Measurements from ENCODE around the gene DPYSL5. TPM values are rescaled to one million over a fixed set of nuclear protein-coding genes. Genes with fewer than 3 reads are reported as not detected.

The DPYSL5 gene
- total and polyA plus RNA-seq, 9 of the 15 experiments (the other 6 are each of a cell fraction or from before 2014, with no cell fraction given) = 0.06 TPM; not detected in 8

GRCh38 chr2:26894136-26894535, 46.2 kb downstream of the DPYSL5 start (continued):
- TF ChIP-seq ELF1 (tag; IDR thresholded peaks at IDR 0.05) (no peak), BDP1 (IDR thresholded peaks at IDR 0.05; ENCODE audit: insufficient read depth, insufficient read length) (no peak)

GRCh38 chr2:26897807-26898479, 50.0 kb downstream of the DPYSL5 start:
- no peak for DNase-seq (ENCODE audit: extremely low read depth in 1 of 4, low spot score in 3 of 4)
- ATAC-seq = no peak
- FAIRE-seq = no peak
- Histone ChIP-seq H3K9me1 (ENCODE audit: control insufficient read depth, insufficient read depth, low read length) (no peaks in the 10 kb centered on the region), H2AFZ (ENCODE audit: low read depth, low read length) (no peak overlapping the region), H3K79me2 (ENCODE audit: control insufficient read depth, insufficient read depth, low read length) (no peaks in the 10 kb centered on the region), H3K27ac (ENCODE audit: extremely low read depth, low read depth, low read length) (no peak overlapping the region), H3K4me1 (replicated peaks in 1 of 2; ENCODE audit: control insufficient read depth in 2 of 2, insufficient read depth in 2 of 2, low read length in 2 of 2) (peaks cover 0 to 4% of the 10 kb centered on the region in 2 experiments; a peak in 2 of 5 replicates), H3K9ac (ENCODE audit: insufficient read depth in 1 of 2, low read depth in 2 of 2, low read length in 2 of 2) (no peak overlapping the region), H3K36me3 (ENCODE audit: control insufficient read depth, insufficient read depth, low read length) (no peaks in the 10 kb centered on the region), H3K9me3 (replicated peaks; ENCODE audit: control insufficient read depth, insufficient read depth, low read depth, low read length) (no peaks in the 10 kb centered on the region; the same call in 1 of the 2 replicates), H4K20me1 (replicated peaks; ENCODE audit: control insufficient read depth, insufficient read depth, low read length) (0 out of 2 replicates have a peak, but pooled peaks cover 3% of the 10 kb centered on the region), H3K27me3 (ENCODE audit: control insufficient read depth in 2 of 2, insufficient read depth in 2 of 2, low read length in 2 of 2) (peaks cover 16 to 34% of the 10 kb centered on the region in 2 experiments; a peak in 4 of 5 replicates), H3K4me3 (no peak overlapping the region), H3K4me2 (ENCODE audit: insufficient read depth, low read length) (no peak overlapping the region)
- intact Hi-C loops (cut with micrococcal nuclease) (no loop called here), in situ Hi-C loops (cut with MboI) (no loop called here)
- 4% methylated on average over 3 of the region's 3 CpGs for WGBS (ENCODE audit: insufficient coverage, low coverage, missing lambda C conversion rate)
- BruUV-seq (replicated peaks) = no TSS peak
- ChIA-PET CTCF (ENCODE audit: low intra/inter-chr PET ratio) (no interaction called here), POLR2A (interaction anchor here (0.5 to 1.3 kb wide), 2 partner anchors 13 to 44 kb away, joined by 3 read pairs; no protein-coding TSS in a partner anchor)
- no peak for TF ChIP-seq ZNF699 (CRISPR knock-in tag; IDR thresholded peaks at IDR 0.05; ENCODE audit: insufficient replicate concordance)
- TF ChIP-seq SNIP1 (IDR thresholded peaks at IDR 0.05; ENCODE audit: low read depth) = no peak
- no peak for TF ChIP-seq DACH1 (IDR thresholded peaks at IDR 0.05; ENCODE audit: partially characterized antibody)
- no peak for TF ChIP-seq CBFA2T2 (conservative IDR thresholded peaks at IDR 0.05)
- no peak for TF ChIP-seq MCM3 (IDR thresholded peaks at IDR 0.05)
- no peak for TF ChIP-seq CBX1 (IDR thresholded peaks at IDR 0.05; ENCODE audit: low read depth)
- TF ChIP-seq NELFE (IDR thresholded peaks at IDR 0.05; ENCODE audit: insufficient read depth, insufficient read length) = no peak
- no peak for TF ChIP-seq NEUROD1 (IDR thresholded peaks at IDR 0.05; ENCODE audit: borderline replicate concordance, low read depth, low read length, partially characterized antibody)
- TF ChIP-seq ZNF707 (CRISPR knock-in tag; conservative IDR thresholded peaks at IDR 0.05) = no peak
- TF ChIP-seq ZNF24 (IDR thresholded peaks at IDR 0.05) = no peak
- no peak for TF ChIP-seq ELF1 (tag; IDR thresholded peaks at IDR 0.05)
- TF ChIP-seq ZNF311 (CRISPR knock-in tag; IDR thresholded peaks at IDR 0.05) = no peak
- no peak for TF ChIP-seq PRDM10 (IDR thresholded peaks at IDR 0.05; ENCODE audit: partially characterized antibody)
- TF ChIP-seq HINFP (tag; conservative IDR thresholded peaks at IDR 0.05; ENCODE audit: low read depth) = no peak
- TF ChIP-seq NCOA6 (IDR thresholded peaks at IDR 0.05) = no peak
- TF ChIP-seq ZNF551 (CRISPR knock-in tag; IDR thresholded peaks at IDR 0.05) = no peak
- no peak for TF ChIP-seq CXXC5 (CRISPR knock-in tag; IDR thresholded peaks at IDR 0.05)

All from K562 (cell line).